ENCODE measurements around the gene FGF8. TPM values are rescaled to one million over a fixed set of nuclear protein-coding genes. Genes with fewer than 3 reads are reported as not detected.

FGF8 gene
- total and polyA plus RNA-seq, 2 of the 13 experiments (the other 11 are each of a cell fraction or from before 2014, with no cell fraction given): not detected

DNA sequence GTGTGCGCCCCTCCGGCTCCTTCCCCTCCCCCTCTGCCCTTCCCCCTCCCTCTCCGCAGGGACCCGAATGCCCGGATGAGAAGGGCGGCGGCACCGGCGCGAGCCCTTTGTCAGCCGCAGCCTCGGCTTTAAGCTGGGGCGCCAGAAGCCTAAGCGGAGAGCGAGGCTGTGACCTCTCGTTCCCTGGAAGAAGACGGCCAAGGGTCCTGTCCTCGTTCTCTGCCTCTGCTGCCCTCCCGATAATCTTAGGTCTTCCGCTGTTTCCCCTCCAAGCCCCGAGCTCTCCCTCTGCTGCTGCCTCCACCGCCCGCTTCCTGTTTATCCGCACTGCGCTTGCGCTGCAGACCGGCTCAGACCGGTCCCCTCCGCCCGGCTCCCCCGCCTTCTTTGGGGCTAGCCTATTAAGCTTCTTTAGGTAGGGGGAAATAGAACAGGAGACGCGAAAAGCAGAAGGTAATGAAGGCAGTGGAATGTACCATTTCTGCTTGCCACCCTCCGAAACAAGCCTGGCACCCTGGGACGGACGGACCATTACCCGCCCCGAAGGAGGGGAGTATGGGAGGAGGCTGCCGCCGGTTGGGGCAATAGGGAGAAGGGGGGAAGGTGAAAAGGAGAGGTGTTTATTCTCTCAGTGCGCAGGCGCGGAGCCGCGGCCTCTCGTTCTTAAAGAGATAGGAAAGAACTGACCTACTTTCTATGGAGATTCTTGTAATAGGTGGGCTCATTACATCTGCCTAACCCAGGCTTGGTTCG lies 42.4 kb upstream of the FGF8 start, which contains the start of gene OGA (continued):
- no peak for TF ChIP-seq ZNF790 (CRISPR knock-in tag; IDR thresholded peaks at IDR 0.05; ENCODE audit: borderline replicate concordance)
- peak; percentile 24; the same call in 1 of the 2 replicates for TF ChIP-seq KAT7 (CRISPR knock-in tag; IDR thresholded peaks at IDR 0.05; ENCODE audit: borderline replicate concordance)
- TF ChIP-seq, protein P1, sequence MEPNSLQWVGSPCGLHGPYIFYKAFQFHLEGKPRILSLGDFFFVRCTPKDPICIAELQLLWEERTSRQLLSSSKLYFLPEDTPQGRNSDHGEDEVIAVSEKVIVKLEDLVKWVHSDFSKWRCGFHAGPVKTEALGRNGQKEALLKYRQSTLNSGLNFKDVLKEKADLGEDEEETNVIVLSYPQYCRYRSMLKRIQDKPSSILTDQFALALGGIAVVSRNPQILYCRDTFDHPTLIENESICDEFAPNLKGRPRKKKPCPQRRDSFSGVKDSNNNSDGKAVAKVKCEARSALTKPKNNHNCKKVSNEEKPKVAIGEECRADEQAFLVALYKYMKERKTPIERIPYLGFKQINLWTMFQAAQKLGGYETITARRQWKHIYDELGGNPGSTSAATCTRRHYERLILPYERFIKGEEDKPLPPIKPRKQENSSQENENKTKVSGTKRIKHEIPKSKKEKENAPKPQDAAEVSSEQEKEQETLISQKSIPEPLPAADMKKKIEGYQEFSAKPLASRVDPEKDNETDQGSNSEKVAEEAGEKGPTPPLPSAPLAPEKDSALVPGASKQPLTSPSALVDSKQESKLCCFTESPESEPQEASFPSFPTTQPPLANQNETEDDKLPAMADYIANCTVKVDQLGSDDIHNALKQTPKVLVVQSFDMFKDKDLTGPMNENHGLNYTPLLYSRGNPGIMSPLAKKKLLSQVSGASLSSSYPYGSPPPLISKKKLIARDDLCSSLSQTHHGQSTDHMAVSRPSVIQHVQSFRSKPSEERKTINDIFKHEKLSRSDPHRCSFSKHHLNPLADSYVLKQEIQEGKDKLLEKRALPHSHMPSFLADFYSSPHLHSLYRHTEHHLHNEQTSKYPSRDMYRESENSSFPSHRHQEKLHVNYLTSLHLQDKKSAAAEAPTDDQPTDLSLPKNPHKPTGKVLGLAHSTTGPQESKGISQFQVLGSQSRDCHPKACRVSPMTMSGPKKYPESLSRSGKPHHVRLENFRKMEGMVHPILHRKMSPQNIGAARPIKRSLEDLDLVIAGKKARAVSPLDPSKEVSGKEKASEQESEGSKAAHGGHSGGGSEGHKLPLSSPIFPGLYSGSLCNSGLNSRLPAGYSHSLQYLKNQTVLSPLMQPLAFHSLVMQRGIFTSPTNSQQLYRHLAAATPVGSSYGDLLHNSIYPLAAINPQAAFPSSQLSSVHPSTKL (CRISPR knock-in tag; IDR thresholded peaks at IDR 0.05): no peak
- no peak for TF ChIP-seq MBNL3 (CRISPR knock-in tag; conservative IDR thresholded peaks at IDR 0.05)
- TF ChIP-seq, protein P2, sequence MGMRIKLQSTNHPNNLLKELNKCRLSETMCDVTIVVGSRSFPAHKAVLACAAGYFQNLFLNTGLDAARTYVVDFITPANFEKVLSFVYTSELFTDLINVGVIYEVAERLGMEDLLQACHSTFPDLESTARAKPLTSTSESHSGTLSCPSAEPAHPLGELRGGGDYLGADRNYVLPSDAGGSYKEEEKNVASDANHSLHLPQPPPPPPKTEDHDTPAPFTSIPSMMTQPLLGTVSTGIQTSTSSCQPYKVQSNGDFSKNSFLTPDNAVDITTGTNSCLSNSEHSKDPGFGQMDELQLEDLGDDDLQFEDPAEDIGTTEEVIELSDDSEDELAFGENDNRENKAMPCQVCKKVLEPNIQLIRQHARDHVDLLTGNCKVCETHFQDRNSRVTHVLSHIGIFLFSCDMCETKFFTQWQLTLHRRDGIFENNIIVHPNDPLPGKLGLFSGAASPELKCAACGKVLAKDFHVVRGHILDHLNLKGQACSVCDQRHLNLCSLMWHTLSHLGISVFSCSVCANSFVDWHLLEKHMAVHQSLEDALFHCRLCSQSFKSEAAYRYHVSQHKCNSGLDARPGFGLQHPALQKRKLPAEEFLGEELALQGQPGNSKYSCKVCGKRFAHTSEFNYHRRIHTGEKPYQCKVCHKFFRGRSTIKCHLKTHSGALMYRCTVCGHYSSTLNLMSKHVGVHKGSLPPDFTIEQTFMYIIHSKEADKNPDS (CRISPR knock-in tag; IDR thresholded peaks at IDR 0.05): peak; percentile 27; the same call in 1 of the 2 replicates
- peak; percentile 74; the same call in 1 of the 2 replicates for TF ChIP-seq ELF4 (CRISPR knock-in tag; IDR thresholded peaks at IDR 0.05; ENCODE audit: borderline replicate concordance)
- TF ChIP-seq, protein P3, sequence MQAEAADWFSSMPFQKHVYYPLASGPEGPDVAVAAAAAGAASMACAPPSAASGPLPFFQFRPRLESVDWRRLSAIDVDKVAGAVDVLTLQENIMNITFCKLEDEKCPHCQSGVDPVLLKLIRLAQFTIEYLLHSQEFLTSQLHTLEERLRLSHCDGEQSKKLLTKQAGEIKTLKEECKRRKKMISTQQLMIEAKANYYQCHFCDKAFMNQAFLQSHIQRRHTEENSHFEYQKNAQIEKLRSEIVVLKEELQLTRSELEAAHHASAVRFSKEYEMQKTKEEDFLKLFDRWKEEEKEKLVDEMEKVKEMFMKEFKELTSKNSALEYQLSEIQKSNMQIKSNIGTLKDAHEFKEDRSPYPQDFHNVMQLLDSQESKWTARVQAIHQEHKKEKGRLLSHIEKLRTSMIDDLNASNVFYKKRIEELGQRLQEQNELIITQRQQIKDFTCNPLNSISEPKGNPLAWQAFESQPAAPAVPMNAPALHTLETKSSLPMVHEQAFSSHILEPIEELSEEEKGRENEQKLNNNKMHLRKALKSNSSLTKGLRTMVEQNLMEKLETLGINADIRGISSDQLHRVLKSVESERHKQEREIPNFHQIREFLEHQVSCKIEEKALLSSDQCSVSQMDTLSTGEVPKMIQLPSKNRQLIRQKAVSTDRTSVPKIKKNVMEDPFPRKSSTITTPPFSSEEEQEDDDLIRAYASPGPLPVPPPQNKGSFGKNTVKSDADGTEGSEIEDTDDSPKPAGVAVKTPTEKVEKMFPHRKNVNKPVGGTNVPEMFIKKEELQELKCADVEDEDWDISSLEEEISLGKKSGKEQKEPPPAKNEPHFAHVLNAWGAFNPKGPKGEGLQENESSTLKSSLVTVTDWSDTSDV (CRISPR knock-in tag; IDR thresholded peaks at IDR 0.05): no peak
- TF ChIP-seq ZNF558 (CRISPR knock-in tag; IDR thresholded peaks at IDR 0.05; ENCODE audit: borderline replicate concordance): peak; percentile 19
- no peak for TF ChIP-seq TGIF2 (CRISPR knock-in tag; IDR thresholded peaks at IDR 0.05)
- TF ChIP-seq, protein P4, sequence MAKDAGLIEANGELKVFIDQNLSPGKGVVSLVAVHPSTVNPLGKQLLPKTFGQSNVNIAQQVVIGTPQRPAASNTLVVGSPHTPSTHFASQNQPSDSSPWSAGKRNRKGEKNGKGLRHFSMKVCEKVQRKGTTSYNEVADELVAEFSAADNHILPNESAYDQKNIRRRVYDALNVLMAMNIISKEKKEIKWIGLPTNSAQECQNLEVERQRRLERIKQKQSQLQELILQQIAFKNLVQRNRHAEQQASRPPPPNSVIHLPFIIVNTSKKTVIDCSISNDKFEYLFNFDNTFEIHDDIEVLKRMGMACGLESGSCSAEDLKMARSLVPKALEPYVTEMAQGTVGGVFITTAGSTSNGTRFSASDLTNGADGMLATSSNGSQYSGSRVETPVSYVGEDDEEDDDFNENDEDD (CRISPR knock-in tag; IDR thresholded peaks at IDR 0.05; ENCODE audit: borderline replicate concordance): no peak; the same call in 1 of the 2 replicates
- TF ChIP-seq NR2F6 (IDR thresholded peaks at IDR 0.05): no peak
- TF ChIP-seq NR2F6 (CRISPR knock-in tag; IDR thresholded peaks at IDR 0.05): peak; percentile 37; the same call in 1 of the 2 replicates
- peak; percentile 27; the same call in 1 of the 2 replicates for TF ChIP-seq KLF11 (CRISPR knock-in tag; IDR thresholded peaks at IDR 0.05)
- TF ChIP-seq ZSCAN20 (CRISPR knock-in tag; IDR thresholded peaks at IDR 0.05; ENCODE audit: borderline replicate concordance): no peak
- TF ChIP-seq, protein P5, sequence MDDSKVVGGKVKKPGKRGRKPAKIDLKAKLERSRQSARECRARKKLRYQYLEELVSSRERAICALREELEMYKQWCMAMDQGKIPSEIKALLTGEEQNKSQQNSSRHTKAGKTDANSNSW (CRISPR knock-in tag; IDR thresholded peaks at IDR 0.05; ENCODE audit: borderline replicate concordance): no peak
- TF ChIP-seq, protein P6, sequence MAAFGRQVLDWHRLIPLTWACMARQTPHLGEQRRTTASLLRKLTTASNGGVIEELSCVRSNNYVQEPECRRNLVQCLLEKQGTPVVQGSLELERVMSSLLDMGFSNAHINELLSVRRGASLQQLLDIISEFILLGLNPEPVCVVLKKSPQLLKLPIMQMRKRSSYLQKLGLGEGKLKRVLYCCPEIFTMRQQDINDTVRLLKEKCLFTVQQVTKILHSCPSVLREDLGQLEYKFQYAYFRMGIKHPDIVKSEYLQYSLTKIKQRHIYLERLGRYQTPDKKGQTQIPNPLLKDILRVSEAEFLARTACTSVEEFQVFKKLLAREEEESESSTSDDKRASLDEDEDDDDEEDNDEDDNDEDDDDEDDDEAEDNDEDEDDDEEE (CRISPR knock-in tag; IDR thresholded peaks at IDR 0.05): no peak
- no peak; the same call in 1 of the 2 replicates for TF ChIP-seq ZZZ3 (CRISPR knock-in tag; IDR thresholded peaks at IDR 0.05; ENCODE audit: borderline replicate concordance)
- TF ChIP-seq ZNF772 (CRISPR knock-in tag; IDR thresholded peaks at IDR 0.05): peak; percentile 75; the same call in 1 of the 2 replicates
